ENCODE results near the gene SAFB2. TPM values are rescaled to one million over a fixed set of nuclear protein-coding genes. Genes with fewer than 3 reads are reported as not detected.

Gene SAFB2
- total RNA-seq, 4 donors from 2014 or later = 45.0 to 250 (median 129) TPM

DNA sequence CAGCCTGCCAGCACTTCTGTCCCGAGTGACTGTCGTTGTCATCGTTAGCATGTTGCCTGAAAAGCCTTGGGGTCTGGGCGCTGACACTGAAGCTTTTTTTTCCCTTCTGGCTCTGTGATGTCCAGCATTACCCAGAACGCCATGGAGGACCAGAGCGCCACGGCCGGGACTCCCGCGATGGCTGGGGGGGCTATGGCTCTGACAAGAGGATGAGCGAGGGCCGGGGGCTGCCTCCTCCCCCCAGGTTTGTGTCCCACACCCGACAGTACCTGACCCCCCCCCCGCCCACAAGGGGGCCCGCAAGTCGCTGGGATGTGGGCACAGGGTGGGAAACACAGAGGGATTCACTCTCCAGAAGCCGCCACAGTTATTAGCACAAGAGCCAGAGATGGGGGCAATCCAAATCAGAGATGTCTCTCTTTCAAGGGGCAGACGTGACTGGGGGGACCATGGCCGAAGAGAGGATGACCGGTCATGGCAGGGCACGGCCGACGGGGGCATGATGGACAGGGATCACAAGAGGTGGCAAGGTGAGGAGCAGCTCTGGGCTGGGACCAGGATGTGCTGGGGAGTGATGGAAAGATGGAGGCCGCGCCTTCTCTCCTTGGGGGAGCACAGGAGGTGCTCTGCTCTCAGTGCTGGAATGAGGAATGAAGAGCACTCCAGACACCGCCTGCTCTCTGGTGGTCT, 44.5 kb upstream of the SAFB2 start:
- no peak overlapping the region for H3K4me3 ChIP-seq
- no peak for DNase-seq
- no peaks in the 10 kb centered on the region for H3K36me3 ChIP-seq
- H3K4me1 ChIP-seq = no peaks in the 10 kb centered on the region
- H3K27ac ChIP-seq = no peak overlapping the region
- no peaks in the 10 kb centered on the region for H3K27me3 ChIP-seq
- TF ChIP-seq, protein P1, sequence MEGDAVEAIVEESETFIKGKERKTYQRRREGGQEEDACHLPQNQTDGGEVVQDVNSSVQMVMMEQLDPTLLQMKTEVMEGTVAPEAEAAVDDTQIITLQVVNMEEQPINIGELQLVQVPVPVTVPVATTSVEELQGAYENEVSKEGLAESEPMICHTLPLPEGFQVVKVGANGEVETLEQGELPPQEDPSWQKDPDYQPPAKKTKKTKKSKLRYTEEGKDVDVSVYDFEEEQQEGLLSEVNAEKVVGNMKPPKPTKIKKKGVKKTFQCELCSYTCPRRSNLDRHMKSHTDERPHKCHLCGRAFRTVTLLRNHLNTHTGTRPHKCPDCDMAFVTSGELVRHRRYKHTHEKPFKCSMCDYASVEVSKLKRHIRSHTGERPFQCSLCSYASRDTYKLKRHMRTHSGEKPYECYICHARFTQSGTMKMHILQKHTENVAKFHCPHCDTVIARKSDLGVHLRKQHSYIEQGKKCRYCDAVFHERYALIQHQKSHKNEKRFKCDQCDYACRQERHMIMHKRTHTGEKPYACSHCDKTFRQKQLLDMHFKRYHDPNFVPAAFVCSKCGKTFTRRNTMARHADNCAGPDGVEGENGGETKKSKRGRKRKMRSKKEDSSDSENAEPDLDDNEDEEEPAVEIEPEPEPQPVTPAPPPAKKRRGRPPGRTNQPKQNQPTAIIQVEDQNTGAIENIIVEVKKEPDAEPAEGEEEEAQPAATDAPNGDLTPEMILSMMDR (IDR thresholded peaks at IDR 0.05) = no peak
- TF ChIP-seq POLR2A (IDR thresholded peaks at IDR 0.05) = no peak
- intact Hi-C loops (cut with DNase I; ENCODE audit: low total_unique reads) = no loop called here
- H3K9me3 ChIP-seq = no peaks in the 10 kb centered on the region

- DNase-seq = no peak
- intact Hi-C loops (cut with DNase I; ENCODE audit: low total_unique reads) = no loop called here
Measured at GRCh38 chr19:5665781-5666513, 43.4 kb upstream of the SAFB2 start.

GRCh38 chr19:5664515-5664914, 41.9 kb upstream of the SAFB2 start:
- no peaks in the 10 kb centered on the region for H3K27me3 ChIP-seq
- DNase-seq = no peak
- no peaks in the 10 kb centered on the region for H3K9me3 ChIP-seq
- no peaks in the 10 kb centered on the region for H3K36me3 ChIP-seq
- intact Hi-C loops (cut with DNase I; ENCODE audit: low total_unique reads) = no loop called here
- H3K27ac ChIP-seq = no peak overlapping the region
- H3K4me1 ChIP-seq = no peaks in the 10 kb centered on the region
- H3K4me3 ChIP-seq = no peak overlapping the region
- TF ChIP-seq, protein P1 (IDR thresholded peaks at IDR 0.05) = no peak
- no peak for TF ChIP-seq POLR2A (IDR thresholded peaks at IDR 0.05)

More at GRCh38 chr19:5665781-5666513, 43.4 kb upstream of the SAFB2 start:
- no peak overlapping the region for H3K4me3 ChIP-seq
- H3K4me1 ChIP-seq = no peaks in the 10 kb centered on the region
- H3K9me3 ChIP-seq = no peaks in the 10 kb centered on the region
- H3K27me3 ChIP-seq = no peaks in the 10 kb centered on the region
- H3K36me3 ChIP-seq = no peaks in the 10 kb centered on the region
- TF ChIP-seq, protein P1 (IDR thresholded peaks at IDR 0.05) = no peak
- no peak for TF ChIP-seq POLR2A (IDR thresholded peaks at IDR 0.05)
- H3K27ac ChIP-seq = no peak overlapping the region

GRCh38 chr19:5663904-5664303, 41.3 kb upstream of the SAFB2 start:
- no peaks in the 10 kb centered on the region for H3K9me3 ChIP-seq
- H3K36me3 ChIP-seq = no peaks in the 10 kb centered on the region
- H3K4me3 ChIP-seq = no peak overlapping the region
- TF ChIP-seq, protein P1 (IDR thresholded peaks at IDR 0.05) = no peak
- no peak for TF ChIP-seq POLR2A (IDR thresholded peaks at IDR 0.05)
- no peak for DNase-seq
- H3K27ac ChIP-seq = no peak overlapping the region
- H3K4me1 ChIP-seq = no peaks in the 10 kb centered on the region
- no peaks in the 10 kb centered on the region for H3K27me3 ChIP-seq
- intact Hi-C loops (cut with DNase I; ENCODE audit: low total_unique reads) = no loop called here

DNA sequence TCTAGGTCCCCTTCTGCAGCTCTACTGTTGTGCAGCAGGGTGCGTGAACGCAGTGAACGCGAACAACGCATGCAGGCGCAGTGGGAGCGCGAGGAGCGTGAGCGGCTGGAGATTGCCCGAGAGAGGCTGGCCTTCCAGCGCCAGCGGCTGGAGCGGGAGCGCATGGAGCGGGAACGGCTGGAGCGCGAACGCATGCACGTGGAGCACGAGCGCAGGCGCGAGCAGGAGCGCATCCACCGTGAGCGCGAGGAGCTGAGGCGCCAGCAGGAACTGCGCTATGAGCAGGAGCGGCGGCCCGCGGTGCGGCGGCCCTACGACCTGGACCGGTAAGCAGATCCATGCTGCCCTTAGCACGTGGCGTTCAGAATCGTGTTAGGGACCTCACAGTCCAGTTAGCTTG, 38.9 kb upstream of the SAFB2 start:
- H3K4me1 ChIP-seq = no peaks in the 10 kb centered on the region
- DNase-seq = no peak
- no peak overlapping the region for H3K27ac ChIP-seq
- H3K9me3 ChIP-seq = no peaks in the 10 kb centered on the region
- intact Hi-C loops (cut with DNase I; ENCODE audit: low total_unique reads) = no loop called here
- no peak for TF ChIP-seq POLR2A (IDR thresholded peaks at IDR 0.05)
- TF ChIP-seq, protein P1 (IDR thresholded peaks at IDR 0.05) = no peak
- no peaks in the 10 kb centered on the region for H3K27me3 ChIP-seq
- H3K4me3 ChIP-seq = no peak overlapping the region
- H3K36me3 ChIP-seq = no peaks in the 10 kb centered on the region

Measured in uterus (tissue), 4 donors.